HG02973 (cell line): ENCODE results near the gene CLIP2.
"Not testable (repeated sequence)": the region's sequence is repeated elsewhere in the genome, so short reads cannot be mapped to it uniquely, and the experiment has no call there.

Experiments used
- ATAC-seq: cut with Tn5 transposase; IDR thresholded peaks from one replicate; pipeline ENCODE4 v1.9.1; 2021; ENCODE audit warnings: moderate library complexity; ENCODE audit not compliant: unreplicated experiment

Gene CLIP2

DNA sequence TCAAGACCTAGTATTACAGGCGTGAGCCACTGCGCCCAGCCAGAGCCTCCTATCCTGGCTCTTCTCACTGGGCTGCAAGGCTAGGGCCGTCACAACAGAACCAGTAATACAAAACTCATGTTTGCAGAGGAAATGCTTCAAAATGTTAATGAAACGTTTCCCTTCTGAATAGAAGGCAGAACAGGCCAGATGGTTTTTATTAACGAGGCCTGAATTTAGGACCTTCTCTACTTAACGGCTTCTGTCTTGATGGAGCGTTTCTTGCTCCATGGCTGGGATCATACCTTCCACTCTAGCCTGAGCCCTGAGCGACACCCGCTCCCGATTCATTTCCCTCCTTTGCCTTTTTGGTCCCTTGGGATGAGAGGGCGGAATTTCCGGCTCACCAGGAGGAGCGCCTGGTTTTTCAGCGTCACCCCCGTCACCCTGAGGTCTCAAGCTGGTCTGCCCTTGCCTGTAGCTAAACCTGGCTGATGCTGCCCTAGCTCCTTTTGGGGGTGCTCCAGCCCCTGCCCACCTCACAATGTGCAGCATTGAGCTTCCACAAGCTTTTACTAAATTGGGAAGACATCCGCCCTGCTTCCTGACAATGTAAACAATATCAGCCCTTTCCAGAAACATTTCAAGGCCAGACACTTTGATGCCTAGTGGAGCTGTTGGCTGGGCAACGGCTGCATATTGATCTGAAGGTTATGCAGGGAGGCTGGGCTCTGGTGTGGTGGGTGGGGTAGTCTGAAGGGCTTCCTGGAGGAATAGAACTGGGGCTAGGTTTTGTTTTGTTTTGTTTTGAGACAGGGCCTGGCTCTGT lies 5.2 kb downstream of the CLIP2 start:
- ATAC-seq, result no peak

GRCh38 chr7:74297516-74298233 lies 8.5 kb downstream of the CLIP2 start:
- ATAC-seq, result no peak

GRCh38 chr7:74299401-74299800 lies 10.2 kb downstream of the CLIP2 start:
- no peak for ATAC-seq

- ATAC-seq, result no peak
These were observed 11.7 kb downstream of the CLIP2 start for GRCh38 chr7:74300926-74301325.

DNA sequence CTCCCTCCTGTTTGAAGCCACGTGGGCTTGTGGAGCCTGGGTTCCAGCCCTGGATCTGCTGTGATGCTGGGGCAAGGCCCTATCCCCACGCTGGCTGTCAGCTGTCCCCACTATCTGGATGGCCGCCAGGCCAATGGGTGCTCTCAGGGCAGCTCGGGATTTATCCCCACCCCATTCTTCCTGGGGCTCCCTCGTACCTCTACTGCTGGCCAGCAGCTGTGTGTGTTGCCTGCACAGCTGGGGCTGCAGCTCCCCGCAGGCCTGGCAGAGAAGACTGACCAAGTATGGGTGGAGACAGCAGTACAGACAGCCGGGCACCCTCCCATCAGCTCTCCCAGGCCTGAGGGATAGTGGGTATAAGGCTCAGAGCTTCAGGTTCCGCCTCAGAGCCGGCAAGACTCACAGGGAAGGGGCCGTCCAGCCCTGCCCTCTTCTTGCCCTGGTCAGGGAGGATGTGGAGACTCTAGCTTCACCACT lies 13.6 kb downstream of the CLIP2 start:
- ATAC-seq, result no peak

DNA sequence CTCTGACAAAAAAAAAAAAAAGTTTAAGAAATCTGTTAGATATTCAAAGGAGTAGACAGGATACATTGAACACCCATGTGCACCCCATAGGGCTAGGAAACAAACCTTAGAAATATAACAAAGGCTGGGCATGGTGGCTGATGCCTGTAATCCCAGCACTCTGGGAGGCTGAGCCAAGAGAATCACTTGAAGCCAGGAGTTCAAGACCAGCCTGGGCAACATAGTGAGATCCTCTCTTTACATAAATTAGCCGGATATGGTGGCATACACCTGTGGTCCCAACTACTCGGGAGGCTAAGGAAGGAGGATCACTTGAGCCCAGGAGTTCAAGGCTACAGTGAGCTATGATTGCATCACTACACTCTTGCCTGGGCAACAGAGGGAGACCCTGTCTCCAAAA lies 15.3 kb downstream of the CLIP2 start:
- ATAC-seq, result no peak

- no peak for ATAC-seq
These were observed 17.0 kb downstream of the CLIP2 start for GRCh38 chr7:74306004-74306729.

- no peak for ATAC-seq
These were observed 17.7 kb downstream of the CLIP2 start for GRCh38 chr7:74306730-74307469.

DNA sequence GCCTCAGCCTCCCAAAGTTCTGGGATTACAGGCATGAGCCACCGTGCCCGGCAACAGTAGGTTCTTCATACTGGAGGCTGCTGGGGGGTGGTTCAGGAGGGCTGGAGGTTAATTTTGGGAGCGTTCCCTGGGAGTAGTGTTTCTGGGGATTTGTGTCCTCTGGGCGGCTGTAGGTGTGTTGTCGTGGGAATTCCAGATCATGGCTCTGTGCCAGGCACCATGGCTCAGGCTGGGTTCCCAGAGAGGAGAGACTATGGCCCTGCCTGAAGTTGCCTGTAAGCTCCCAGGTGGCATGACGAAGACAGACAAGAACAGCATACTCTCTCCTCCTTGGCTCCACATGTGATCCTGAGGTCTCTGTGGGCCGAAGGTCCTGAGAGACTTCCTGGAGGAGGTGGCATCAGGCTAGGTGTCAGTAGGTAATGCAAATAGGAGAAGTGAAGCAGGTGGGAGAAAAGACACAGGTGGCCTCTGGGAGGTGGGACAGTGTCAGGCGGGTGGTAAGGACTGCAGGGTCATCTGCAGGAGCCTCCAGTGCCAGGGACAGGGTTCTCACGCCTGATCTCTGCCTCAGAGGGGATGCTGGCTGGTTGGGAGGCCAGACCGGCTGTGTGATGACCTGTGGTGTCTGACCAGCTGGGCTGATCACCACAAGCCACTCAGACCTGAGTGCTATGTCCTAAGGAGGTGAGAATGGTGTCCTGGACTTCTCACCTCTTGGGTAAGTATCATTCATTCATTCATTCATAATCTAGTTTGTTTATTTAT lies 18.7 kb downstream of the CLIP2 start:
- no peak for ATAC-seq

DNA sequence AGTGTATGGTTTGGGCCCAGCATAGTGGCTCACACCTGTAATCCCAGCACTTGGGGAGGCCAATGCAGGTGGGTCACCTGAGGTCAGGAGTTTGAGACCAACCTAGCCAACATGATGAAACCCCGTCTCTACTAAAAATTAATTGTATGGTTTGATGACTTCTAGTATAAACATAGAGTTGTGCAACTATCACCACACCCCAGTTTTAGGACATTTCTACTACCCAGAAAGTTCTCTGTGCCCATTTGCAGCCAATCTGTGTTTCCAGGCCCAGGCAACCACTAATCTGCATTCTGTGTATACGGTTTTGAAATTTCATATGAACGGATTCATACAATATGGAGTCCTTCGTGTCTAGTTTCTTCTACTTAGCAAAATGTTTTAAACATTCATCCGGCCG lies 20.0 kb downstream of the CLIP2 start:
- no peak for ATAC-seq

- ATAC-seq, result no peak
These were observed 22.1 kb downstream of the CLIP2 start for GRCh38 chr7:74311305-74311744.

GRCh38 chr7:74312418-74313028 lies 23.3 kb downstream of the CLIP2 start:
- no peak for ATAC-seq

GRCh38 chr7:74315891-74316290 lies 26.7 kb downstream of the CLIP2 start:
- not testable (repeated sequence) for ATAC-seq

DNA sequence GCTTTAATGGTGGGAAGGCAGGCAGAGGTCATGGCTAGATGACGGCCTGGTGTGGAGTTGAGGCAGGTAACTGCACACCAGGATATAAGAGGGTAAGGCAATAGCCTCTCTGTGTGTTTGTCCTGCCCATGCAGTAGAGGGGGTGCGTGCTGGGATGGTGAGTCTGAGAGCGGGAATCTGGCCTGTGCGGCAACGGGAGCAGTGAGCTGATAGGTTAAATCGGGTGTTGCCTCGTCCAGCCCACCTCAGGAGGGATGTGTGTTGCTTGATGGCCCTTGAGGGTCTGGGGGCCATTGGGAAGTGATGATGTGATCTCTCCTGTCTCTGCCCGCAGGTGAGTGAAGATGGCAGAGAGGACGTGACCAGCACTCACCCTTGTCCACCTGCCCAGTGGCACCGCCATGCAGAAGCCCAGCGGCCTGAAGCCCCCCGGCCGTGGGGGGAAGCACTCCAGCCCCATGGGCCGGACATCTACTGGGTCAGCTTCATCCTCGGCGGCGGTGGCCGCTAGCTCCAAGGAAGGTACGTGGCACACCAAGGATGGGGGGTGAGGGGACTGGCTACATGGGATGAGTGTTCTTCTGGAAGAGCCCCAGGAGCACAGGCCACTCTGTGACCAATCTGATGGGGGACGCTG lies 28.1 kb downstream of the CLIP2 start:
- ATAC-seq, result no peak

- ATAC-seq, result no peak
These were observed 28.8 kb downstream of the CLIP2 start for GRCh38 chr7:74318043-74318442.

- no peak for ATAC-seq
These were observed 31.5 kb downstream of the CLIP2 start for GRCh38 chr7:74320645-74321221.

- not testable (repeated sequence) for ATAC-seq
These were observed 33.7 kb downstream of the CLIP2 start for GRCh38 chr7:74322892-74323291.

- no peak for ATAC-seq
These were observed 35.5 kb downstream of the CLIP2 start for GRCh38 chr7:74324531-74325209.
